IMR-90 (cell line): Measurements from ENCODE around the gene JPH3. TPM values are rescaled to one million over a fixed set of nuclear protein-coding genes. Genes with fewer than 3 reads are reported as not detected.

ENCODE experiments used
- ATAC-seq: fragments of 200-7000 bp; cut with Tn5 transposase; 2 replicates; pipeline ENCODE4 v1.9.1; 2020; ENCODE audit warnings: low read depth, mild to moderate bottlenecking, moderate library complexity
- BruUV-seq: library from RNA; stranded (reverse); fragments of 400-500 nt; replicated peaks from 2 replicates; lab custom pipeline; 2021; lab: Mats Ljungman, UMichigan
- CTCF ChIA-PET: fragments of 300-600 bp; formaldehyde crosslinking; extraction: SDS; loops from one replicate; lab custom pipeline; 2021; ENCODE audit warnings: antibody characterized with exemption; lab: Yijun Ruan, JAX
- POLR2A ChIA-PET: fragments of 300-600 bp; sonication (Branson Sonifier 250); formaldehyde crosslinking; loops from one replicate; lab custom pipeline; 2022; ENCODE audit warnings: antibody characterized with exemption; ENCODE audit not compliant: unreplicated experiment; lab: Charles Lee
- DNase-seq: peaks from one replicate; pipeline ENCODE4 v3.0.0; 2013
- H2AFZ ChIP-seq: replicated peaks from 2 replicates; pipeline ENCODE3; 2013; ENCODE audit warnings: low read length, mild to moderate bottlenecking; ENCODE audit not compliant: poor library complexity
- H2AK5ac ChIP-seq: 2 replicates; pipeline ENCODE4 v1.6.1; 2013; ENCODE audit warnings: low read depth, low read length, inconsistent platforms
- H2AK9ac ChIP-seq: replicated peaks from 2 replicates; pipeline ENCODE3; 2013; ENCODE audit warnings: mild to moderate bottlenecking, low read depth, low read length, moderate library complexity; ENCODE audit not compliant: poor library complexity
- H2BK120ac ChIP-seq: 2 replicates; pipeline ENCODE4 v1.6.1; 2013; ENCODE audit warnings: low read depth, low read length, inconsistent platforms
- H2BK15ac ChIP-seq: 3 replicates; pipeline ENCODE4 v1.6.1; 2013; ENCODE audit warnings: low read depth, low read length, inconsistent platforms
- H2BK20ac ChIP-seq: 2 replicates; pipeline ENCODE4 v1.6.1; 2013; ENCODE audit warnings: low read depth, mild to moderate bottlenecking, inconsistent platforms, low read length, moderate library complexity
- H2BK5ac ChIP-seq: 2 replicates; pipeline ENCODE4 v1.6.1; 2013; ENCODE audit warnings: mild to moderate bottlenecking, low read depth, low read length, inconsistent platforms; ENCODE audit not compliant: poor library complexity, severe bottlenecking
- H3K14ac ChIP-seq: replicated peaks from 2 replicates; pipeline ENCODE4 v1.6.1; 2013; ENCODE audit warnings: low read depth, low read length, inconsistent platforms
- H3K18ac ChIP-seq: 2 replicates; pipeline ENCODE4 v1.6.1; 2013; ENCODE audit warnings: low read depth, low read length, control low read depth
- H3K23ac ChIP-seq: 2 replicates; pipeline ENCODE4 v1.6.1; 2013; ENCODE audit warnings: low read depth, low read length, inconsistent platforms
- H3K27ac ChIP-seq: 2 replicates; pipeline ENCODE4 v1.5.1; 2013; ENCODE audit warnings: mild to moderate bottlenecking, control low read depth, low read length; ENCODE audit not compliant: insufficient read depth
- H3K27me3 ChIP-seq: 2 replicates; pipeline ENCODE4 v1.6.1; 2013; ENCODE audit warnings: low read length; ENCODE audit not compliant: control insufficient read depth, insufficient read depth
- H3K36me3 ChIP-seq: 2 replicates; pipeline ENCODE4 v1.6.1; 2013; ENCODE audit warnings: low read length, mixed read lengths; ENCODE audit not compliant: control insufficient read depth, insufficient read depth
- H3K4ac ChIP-seq: 2 replicates; pipeline ENCODE4 v1.6.1; 2013; ENCODE audit warnings: low read depth, low read length, inconsistent platforms
- H3K4me1 ChIP-seq: 2 replicates; pipeline ENCODE4 v1.6.1; 2013; ENCODE audit warnings: low read length, mixed read lengths; ENCODE audit not compliant: control insufficient read depth, insufficient read depth
- H3K4me2 ChIP-seq: 2 replicates; pipeline ENCODE4 v1.6.1; 2013; ENCODE audit warnings: low read depth, mild to moderate bottlenecking, control low read depth, low read length, moderate library complexity
- H3K4me3 ChIP-seq: 2 replicates; pipeline ENCODE4 v1.5.1; 2013; ENCODE audit warnings: low read depth, mild to moderate bottlenecking, control low read depth, low read length, moderate library complexity; ENCODE audit not compliant: insufficient read depth
- H3K56ac ChIP-seq: 2 replicates; pipeline ENCODE4 v1.6.1; 2013; ENCODE audit warnings: low read length, inconsistent platforms; ENCODE audit not compliant: insufficient read depth; ENCODE audit errors: extremely low read depth
- H3K79me1 ChIP-seq, 2 experiments: 2 replicates each; pipeline ENCODE4 v1.6.1; 2013; ENCODE audit warnings: low read length in 2 of 2, inconsistent platforms in 1 of 2, low read depth in 1 of 2
- H3K9ac ChIP-seq: 2 replicates; pipeline ENCODE4 v1.6.1; 2013; ENCODE audit warnings: low read depth, low read length, control low read depth
- H3K9me1 ChIP-seq: 2 replicates; pipeline ENCODE4 v1.6.1; 2013; ENCODE audit warnings: low read length, inconsistent platforms; ENCODE audit not compliant: insufficient read depth
- H3K9me3 ChIP-seq: 2 replicates; pipeline ENCODE4 v1.6.1; 2013; ENCODE audit warnings: low read length; ENCODE audit not compliant: control insufficient read depth, insufficient read depth
- H4K20me1 ChIP-seq: 2 replicates; pipeline ENCODE4 v1.6.1; 2013; ENCODE audit warnings: low read length, inconsistent platforms; ENCODE audit not compliant: insufficient read depth
- H4K5ac ChIP-seq: 2 replicates; pipeline ENCODE4 v1.6.1; 2013; ENCODE audit warnings: mild to moderate bottlenecking, low read depth, low read length, control low read depth
- H4K8ac ChIP-seq, 2 experiments: 2 replicates each; pipeline ENCODE4 v1.6.1; 2013; ENCODE audit warnings: low read depth in 2 of 2, low read length in 2 of 2, control low read depth in 1 of 2, inconsistent platforms in 1 of 2
- H4K91ac ChIP-seq: 2 replicates; pipeline ENCODE4 v1.6.1; 2013; ENCODE audit warnings: low read depth, low read length, inconsistent platforms; ENCODE audit not compliant: insufficient read depth
- FOS ChIP-seq: fragments of 150-350 bp; IDR thresholded peaks from 2 replicates; pipeline ENCODE4 v1.6.1; 2016; ENCODE audit warnings: low read depth, low read length
- POLR2A ChIP-seq: IDR thresholded peaks from 2 replicates; pipeline ENCODE4 v1.6.1; 2012; ENCODE audit warnings: mild to moderate bottlenecking, low read depth, low read length
- RCOR1 ChIP-seq: IDR thresholded peaks from 2 replicates; pipeline ENCODE4 v1.6.1; 2012; ENCODE audit warnings: mild to moderate bottlenecking, low read length, improper control_type of control experiment; ENCODE audit not compliant: insufficient replicate concordance
- WGBS, 2 experiments: methylation state at CpG; one replicate each; pipeline versions ENCODE4 v1.1.5 to v1.1.7; 2013; ENCODE audit warnings: missing lambda C conversion rate in 2 of 2; ENCODE audit not compliant: insufficient read length in 1 of 2; ENCODE audit errors: extremely low coverage in 2 of 2; 5-methylcytosine and 5-hydroxymethylcytosine counted together
- dilution Hi-C: fragments of 300-500 bp; cut with HindIII; formaldehyde crosslinking; loops from one replicate; pipeline ENCODE4 v1.14.3; 2018; ENCODE audit warnings: low sequenced_read_pairs; ENCODE audit not compliant: unreplicated experiment
- in situ Hi-C: fragments of 300-500 bp; cut with MboI; formaldehyde crosslinking; loops from 3 replicates; pipeline ENCODE4 v1.14.3; 2019; ENCODE audit warnings: low sequenced_read_pairs, inconsistent platforms, mixed read lengths
- intact Hi-C: fragments of 100-400 bp; cut with micrococcal nuclease; formaldehyde crosslinking; loops from 2 replicates; pipeline ENCODE4 v1.10.0; 2022
- polyA plus RNA-seq, 3 experiments: library from polyadenylated mRNA; depleted of rRNA; stranded (reverse); fragments of >200 nt; gene quantifications; 2 replicates each; pipeline ENCODE4 v1.2.3, GENCODE V29; 2012; ENCODE audit warnings: low replicate concordance in 1 of 3
- total RNA-seq: library from RNA; depleted of rRNA; stranded (reverse); fragments of >200 nt; gene quantifications from 2 replicates; pipeline ENCODE4 v1.2.3, GENCODE V29; 2012
- TF ChIP-seq, protein P1 (sequence below): conservative IDR thresholded peaks from 2 replicates; pipeline ENCODE4 v1.5.1; 2012; ENCODE audit warnings: mild to moderate bottlenecking, low read depth, low read length, improper control_type of control experiment
- TF ChIP-seq, protein P2 (sequence below): fragments of 150-350 bp; IDR thresholded peaks from 2 replicates; pipeline ENCODE4 v1.6.1; 2017; ENCODE audit warnings: mild to moderate bottlenecking, antibody characterized with exemption, low read length, low read depth
- TF ChIP-seq, protein P3 (sequence below): fragments of 150-350 bp; IDR thresholded peaks from 2 replicates; pipeline ENCODE4 v1.6.1; 2016; ENCODE audit warnings: low read depth, mild to moderate bottlenecking, low read length, moderate library complexity, borderline replicate concordance

JPH3 gene
- total and polyA plus RNA-seq, 2 of the 4 experiments (the other 2 are of a cell fraction): 0.03 TPM; not detected in 1

DNA sequence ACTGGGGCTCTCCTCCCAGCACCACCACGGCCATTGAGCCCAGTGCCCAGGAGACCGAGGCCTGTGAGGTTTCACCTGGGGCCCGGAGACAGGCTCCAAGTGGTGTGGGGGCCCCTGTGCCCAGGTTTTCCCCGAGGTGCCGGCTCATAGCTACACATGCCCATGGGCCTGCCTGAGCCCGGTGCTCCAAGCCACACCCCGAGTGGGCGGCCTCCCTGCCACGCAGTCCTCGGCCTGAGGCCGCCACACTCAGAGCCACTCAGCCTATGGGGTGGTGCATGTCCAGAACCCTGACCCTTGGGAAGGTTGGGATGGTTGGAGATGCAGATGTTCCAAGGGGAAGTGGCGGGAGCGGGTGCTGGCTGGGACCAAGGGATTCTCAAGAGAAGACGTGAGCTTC, 24.1 kb downstream of the JPH3 start:
- Histone ChIP-seq H4K20me1 (no peaks in the 10 kb centered on the region), H3K23ac (no peak overlapping the region), H3K9ac (no peak overlapping the region), H3K14ac (no peak overlapping the region), H4K8ac (no peak overlapping the region), H3K9me1 (no peaks in the 10 kb centered on the region), H2BK20ac (no peak overlapping the region), H2BK15ac (no peak overlapping the region), H2BK120ac (no peak overlapping the region), H2AFZ (no peak overlapping the region), H2AK9ac (no peak overlapping the region), H3K4ac (no peak overlapping the region), H3K18ac (no peak overlapping the region), H2BK5ac (no peak overlapping the region), H3K4me1 (no peaks in the 10 kb centered on the region), H4K5ac (no peak overlapping the region), H3K79me1 (no peaks in the 10 kb centered on the region), H3K9me3 (peaks cover 9% of the 10 kb centered on the region), H3K36me3 (no peaks in the 10 kb centered on the region), H2AK5ac (no peak overlapping the region), H3K27ac (no peak overlapping the region), H3K27me3 (peaks cover 64% of the 10 kb centered on the region), H3K4me2 (no peak overlapping the region), H3K56ac (no peak overlapping the region), H4K91ac (no peak overlapping the region), H3K4me3 (no peak overlapping the region)
- in situ Hi-C loops (no loop called here), dilution Hi-C loops (no loop called here), intact Hi-C loops (no loop called here)
- ChIA-PET CTCF (no interaction called here), POLR2A (no interaction called here)
- DNase-seq (no peak), ATAC-seq (no peak)
- TF ChIP-seq, protein P1, sequence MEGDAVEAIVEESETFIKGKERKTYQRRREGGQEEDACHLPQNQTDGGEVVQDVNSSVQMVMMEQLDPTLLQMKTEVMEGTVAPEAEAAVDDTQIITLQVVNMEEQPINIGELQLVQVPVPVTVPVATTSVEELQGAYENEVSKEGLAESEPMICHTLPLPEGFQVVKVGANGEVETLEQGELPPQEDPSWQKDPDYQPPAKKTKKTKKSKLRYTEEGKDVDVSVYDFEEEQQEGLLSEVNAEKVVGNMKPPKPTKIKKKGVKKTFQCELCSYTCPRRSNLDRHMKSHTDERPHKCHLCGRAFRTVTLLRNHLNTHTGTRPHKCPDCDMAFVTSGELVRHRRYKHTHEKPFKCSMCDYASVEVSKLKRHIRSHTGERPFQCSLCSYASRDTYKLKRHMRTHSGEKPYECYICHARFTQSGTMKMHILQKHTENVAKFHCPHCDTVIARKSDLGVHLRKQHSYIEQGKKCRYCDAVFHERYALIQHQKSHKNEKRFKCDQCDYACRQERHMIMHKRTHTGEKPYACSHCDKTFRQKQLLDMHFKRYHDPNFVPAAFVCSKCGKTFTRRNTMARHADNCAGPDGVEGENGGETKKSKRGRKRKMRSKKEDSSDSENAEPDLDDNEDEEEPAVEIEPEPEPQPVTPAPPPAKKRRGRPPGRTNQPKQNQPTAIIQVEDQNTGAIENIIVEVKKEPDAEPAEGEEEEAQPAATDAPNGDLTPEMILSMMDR: no peak
- TF ChIP-seq, protein P2, sequence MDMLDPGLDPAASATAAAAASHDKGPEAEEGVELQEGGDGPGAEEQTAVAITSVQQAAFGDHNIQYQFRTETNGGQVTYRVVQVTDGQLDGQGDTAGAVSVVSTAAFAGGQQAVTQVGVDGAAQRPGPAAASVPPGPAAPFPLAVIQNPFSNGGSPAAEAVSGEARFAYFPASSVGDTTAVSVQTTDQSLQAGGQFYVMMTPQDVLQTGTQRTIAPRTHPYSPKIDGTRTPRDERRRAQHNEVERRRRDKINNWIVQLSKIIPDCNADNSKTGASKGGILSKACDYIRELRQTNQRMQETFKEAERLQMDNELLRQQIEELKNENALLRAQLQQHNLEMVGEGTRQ: no peak
- TF ChIP-seq RCOR1: no peak
- TF ChIP-seq, protein P3, sequence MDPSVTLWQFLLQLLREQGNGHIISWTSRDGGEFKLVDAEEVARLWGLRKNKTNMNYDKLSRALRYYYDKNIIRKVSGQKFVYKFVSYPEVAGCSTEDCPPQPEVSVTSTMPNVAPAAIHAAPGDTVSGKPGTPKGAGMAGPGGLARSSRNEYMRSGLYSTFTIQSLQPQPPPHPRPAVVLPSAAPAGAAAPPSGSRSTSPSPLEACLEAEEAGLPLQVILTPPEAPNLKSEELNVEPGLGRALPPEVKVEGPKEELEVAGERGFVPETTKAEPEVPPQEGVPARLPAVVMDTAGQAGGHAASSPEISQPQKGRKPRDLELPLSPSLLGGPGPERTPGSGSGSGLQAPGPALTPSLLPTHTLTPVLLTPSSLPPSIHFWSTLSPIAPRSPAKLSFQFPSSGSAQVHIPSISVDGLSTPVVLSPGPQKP: no peak
- TF ChIP-seq FOS: no peak
- TF ChIP-seq POLR2A: no peak
- WGBS, 2 experiments: 65% methylated on average over 3 of the region's 14 CpGs; no CpG with 5 or more reads in 1 of the 2 experiments
- BruUV-seq: no TSS peak
